GM15510 (cell line): ENCODE measurements around the gene RNF220.

Source experiments
- POLR2A ChIP-seq: IDR thresholded peaks from 3 replicates; pipeline ENCODE4 v1.6.1; 2011; ENCODE audit warnings: borderline replicate concordance; ENCODE audit not compliant: insufficient read length; ENCODE audit errors: extremely low read depth

RNF220 gene

DNA sequence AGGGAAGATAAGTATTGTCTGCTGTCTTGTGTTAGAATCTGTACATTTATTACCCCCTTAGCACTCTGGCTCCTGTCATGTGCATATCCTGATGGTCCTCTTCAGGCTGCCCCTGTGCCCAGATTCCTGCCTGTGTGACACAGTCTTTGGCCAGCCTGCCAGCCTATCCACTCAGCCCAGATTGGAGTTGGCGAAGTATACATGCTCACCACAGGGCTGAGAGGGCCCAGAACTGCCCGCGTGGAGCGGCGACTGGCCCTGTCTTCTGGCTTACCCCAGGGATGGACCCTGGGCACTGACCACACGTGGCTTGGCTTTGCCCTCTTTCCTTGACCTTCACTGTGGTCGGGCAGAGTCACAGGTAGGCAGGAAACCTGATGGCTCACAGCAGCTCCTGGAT lies 11.4 kb downstream of the RNF220 start:
- no peak for TF ChIP-seq POLR2A

- TF ChIP-seq POLR2A = no peak
These were observed 12.4 kb downstream of the RNF220 start for GRCh38 chr1:44417351-44418021.

DNA sequence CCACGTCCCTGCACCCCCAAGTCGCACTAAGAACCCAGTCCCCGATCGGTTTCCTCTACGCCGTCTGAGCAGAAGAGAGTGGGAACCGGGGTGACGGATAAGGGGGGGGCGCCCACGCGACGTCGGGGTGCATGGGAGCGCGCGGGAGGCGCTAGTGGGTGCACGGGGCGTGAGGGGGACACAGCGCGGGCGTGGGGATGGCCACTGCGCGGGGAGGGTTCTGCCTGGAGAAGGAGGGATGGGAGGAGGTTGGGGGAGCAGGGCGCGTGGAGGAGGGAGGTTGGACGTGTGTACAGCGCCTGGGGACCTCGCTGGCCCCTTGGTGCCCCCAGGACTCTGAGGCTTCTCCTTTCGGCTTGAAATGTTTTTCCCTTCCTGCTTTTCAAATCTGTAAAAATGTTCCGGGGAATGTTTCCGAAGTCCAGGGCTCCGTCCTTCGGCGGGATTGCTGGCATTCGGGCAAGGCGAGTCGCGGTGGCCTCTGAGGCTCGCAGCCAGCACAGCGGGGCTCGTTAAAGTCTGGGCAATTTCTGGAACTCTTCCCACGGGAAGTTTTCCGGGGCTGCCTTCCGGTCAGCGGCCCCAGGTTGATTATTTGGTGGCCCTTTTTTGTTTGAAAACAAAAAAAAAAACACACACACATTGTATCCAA lies 13.1 kb downstream of the RNF220 start:
- no peak for TF ChIP-seq POLR2A

DNA sequence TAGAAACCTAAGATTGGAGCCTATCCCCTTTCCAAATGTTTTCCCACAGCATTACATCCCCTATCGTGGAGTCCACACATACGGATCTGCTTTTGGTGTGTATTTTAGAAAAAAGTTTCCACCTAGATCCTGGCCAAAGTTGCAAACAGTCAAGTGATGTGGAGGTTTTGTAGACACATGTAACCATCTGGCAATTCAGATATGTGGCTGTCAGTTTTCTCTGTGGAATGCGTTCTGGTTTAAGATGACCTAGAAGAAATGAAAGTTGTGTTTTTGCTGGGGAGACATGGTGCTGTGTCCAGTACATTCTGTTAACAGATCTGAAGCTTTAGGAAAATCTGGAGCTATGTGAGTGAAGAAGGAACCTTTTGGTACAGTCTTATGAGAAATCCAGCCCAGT lies 14.8 kb downstream of the RNF220 start:
- TF ChIP-seq POLR2A = no peak

DNA sequence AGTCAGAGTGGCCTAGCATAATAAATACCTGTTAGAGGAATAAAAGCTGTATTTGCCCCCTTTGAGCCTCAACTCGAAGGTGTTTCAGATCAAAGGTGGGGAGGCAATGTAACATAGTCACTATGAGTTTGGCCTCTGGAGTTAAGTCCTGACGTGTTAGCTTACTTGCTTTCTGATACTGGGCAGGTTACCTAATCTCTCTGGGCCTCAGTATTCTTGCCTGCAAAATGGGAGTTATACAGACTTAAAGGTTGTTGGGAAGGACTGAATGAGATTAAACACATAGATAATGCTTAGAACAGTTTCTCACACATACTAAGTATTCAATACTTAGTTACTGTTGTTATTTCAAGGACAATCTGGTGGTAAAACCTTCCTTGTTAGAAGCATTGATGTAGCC lies 15.5 kb downstream of the RNF220 start:
- TF ChIP-seq POLR2A = no peak

DNA sequence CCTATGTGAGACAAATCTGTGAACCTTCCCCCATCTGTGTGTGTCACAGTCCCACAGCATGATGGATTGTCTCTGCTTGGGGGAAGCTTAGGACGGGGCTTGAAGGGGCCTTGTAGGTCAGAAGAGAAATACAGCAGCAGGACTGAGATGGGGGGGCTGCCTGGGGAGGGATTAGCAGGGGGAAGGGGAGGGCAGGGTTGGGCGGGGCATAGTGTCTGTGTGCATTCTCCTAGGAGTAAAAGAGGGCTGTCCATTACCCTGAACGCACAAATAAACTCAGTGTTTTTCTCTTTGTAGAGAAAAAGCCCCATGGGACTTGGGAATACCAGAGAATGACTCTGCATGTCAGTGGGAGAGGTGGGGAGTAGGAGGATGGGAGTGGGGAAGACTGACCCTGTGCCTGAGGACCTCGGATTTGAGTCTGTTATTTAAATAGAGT lies 16.4 kb downstream of the RNF220 start:
- no peak for TF ChIP-seq POLR2A

DNA sequence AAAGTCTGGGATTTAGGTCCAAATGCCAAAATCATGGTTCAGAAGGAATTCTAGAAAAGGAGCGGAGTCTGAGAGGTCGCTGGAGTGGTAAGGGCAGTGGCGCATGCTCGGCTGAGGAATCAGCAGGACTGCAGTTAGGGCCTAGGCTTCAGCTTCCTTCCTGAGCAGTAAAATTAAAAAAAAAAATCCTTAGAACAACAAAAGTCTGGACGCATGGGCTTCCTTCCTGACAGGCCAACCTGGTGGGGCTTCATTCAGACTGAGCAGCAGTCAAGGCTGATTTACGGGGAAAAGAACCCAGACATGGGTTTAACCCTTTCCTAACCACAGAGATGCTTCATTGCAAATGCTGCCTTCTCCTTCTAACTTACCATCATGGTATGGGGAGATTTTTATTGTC lies 17.1 kb downstream of the RNF220 start:
- TF ChIP-seq POLR2A = no peak

GRCh38 chr1:44423591-44424537 lies 18.8 kb downstream of the RNF220 start:
- no peak for TF ChIP-seq POLR2A

- no peak for TF ChIP-seq POLR2A
These were observed 19.7 kb downstream of the RNF220 start for GRCh38 chr1:44424747-44425146.

DNA sequence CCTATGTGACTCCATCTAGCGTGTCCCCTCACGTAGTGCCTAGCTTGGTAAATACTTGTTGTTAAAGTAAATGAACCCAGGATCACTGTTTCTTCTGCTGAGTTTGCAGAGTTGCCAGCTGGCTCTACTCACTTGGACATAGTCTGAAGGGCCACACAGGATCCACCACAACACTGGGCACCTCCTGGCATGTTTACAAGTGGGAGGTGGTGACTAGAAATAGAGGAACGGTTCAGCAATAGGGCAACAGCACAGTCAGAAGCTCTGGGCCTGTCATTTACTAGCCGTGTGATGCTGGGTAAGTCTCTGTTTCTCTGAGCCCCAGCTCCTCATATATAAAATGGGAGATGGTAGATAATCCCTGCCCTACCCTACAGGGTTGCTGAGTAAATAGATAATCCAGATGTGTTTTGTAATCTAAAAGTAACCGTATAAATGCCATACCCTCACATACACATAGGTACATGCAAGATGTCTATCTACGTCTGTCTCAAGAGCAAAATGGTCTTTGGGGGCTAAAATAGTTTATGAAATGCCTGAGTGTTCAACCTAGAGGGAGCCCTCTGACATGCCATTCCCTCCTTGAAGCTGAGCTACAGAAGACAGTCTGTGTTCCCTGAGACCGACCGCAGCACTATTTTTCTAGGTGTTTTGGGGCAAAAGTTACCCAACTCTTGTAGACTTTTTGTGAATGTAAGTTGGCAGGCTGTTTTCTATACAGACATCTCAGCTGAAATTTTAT lies 20.5 kb downstream of the RNF220 start:
- no peak for TF ChIP-seq POLR2A

GRCh38 chr1:44431861-44432260 lies 26.8 kb downstream of the RNF220 start:
- no peak for TF ChIP-seq POLR2A

DNA sequence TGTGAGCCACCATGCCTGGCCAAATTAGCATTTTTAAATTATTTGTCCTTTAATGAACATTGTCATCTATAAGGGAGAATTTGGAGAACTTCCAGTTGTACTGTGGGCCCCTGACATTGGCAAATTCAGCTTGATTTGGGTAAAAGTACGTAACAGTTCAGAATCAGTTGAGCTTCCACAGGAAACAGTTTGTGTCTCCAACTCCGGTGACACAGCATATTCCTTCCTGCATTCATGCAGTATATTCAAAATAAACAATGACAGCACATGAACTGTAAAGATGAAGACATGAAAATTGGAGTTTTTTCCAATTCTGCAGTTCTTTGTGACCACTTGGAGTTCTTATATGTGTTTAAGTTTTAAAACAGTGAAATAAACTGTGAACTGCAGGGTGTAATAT lies 28.2 kb downstream of the RNF220 start:
- TF ChIP-seq POLR2A = no peak

- no peak for TF ChIP-seq POLR2A
These were observed 31.5 kb downstream of the RNF220 start for GRCh38 chr1:44436401-44437106.

- no peak for TF ChIP-seq POLR2A
These were observed 32.2 kb downstream of the RNF220 start for GRCh38 chr1:44437107-44437716.
